MM.1S (cell line): ENCODE data around the gene RRN3.

ENCODE experiments used
- CTCF ChIP-seq: fragments of 300-600 bp; sonication (generic); IDR thresholded peaks from 2 replicates; pipeline ENCODE4 v1.5.1; 2016; ENCODE audit warnings: antibody characterized with exemption, low read length, mixed read lengths
- EZH2 ChIP-seq: fragments of 300-600 bp; sonication (generic); optimal IDR thresholded peaks from 2 replicates; pipeline ENCODE3; 2017; ENCODE audit warnings: low read depth, mild to moderate bottlenecking, antibody characterized with exemption, low read length, mixed read lengths

DNA sequence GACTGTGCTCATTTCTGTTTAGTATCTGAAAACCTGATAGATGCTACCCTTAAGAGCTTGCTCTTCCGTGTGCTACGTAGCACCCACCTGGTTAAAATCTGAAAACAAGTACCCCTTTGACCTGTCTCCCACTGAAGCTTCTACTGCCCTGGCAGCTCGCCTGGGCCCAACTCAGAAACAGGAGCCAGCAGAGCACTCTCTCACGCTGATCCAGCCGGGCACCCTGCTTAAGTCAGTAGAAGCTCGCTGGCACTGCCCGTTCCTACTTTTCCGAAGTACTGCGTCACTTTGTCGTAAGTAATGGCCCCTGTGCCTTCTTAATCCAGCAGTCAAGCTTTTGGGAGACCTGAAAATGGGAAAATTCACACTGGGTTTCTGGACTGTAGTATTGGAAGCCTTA, 57.1 kb downstream of the RRN3 start:
- TF ChIP-seq CTCF: no peak
- TF ChIP-seq EZH2: no peak
